Stimulated activated CD4-positive, alpha-beta T cell treated with anti-CD3 and anti-CD28 coated beads, Interleukin-2, amount 100 ng/mL, for 4 hours (primary cell): Measurements from ENCODE around the gene CLK3.

Source experiments
- DNase-seq: peaks from one replicate; pipeline ENCODE4 v3.0.0-alpha.2; 2020; ENCODE audit warnings: low read depth

The CLK3 gene

DNA sequence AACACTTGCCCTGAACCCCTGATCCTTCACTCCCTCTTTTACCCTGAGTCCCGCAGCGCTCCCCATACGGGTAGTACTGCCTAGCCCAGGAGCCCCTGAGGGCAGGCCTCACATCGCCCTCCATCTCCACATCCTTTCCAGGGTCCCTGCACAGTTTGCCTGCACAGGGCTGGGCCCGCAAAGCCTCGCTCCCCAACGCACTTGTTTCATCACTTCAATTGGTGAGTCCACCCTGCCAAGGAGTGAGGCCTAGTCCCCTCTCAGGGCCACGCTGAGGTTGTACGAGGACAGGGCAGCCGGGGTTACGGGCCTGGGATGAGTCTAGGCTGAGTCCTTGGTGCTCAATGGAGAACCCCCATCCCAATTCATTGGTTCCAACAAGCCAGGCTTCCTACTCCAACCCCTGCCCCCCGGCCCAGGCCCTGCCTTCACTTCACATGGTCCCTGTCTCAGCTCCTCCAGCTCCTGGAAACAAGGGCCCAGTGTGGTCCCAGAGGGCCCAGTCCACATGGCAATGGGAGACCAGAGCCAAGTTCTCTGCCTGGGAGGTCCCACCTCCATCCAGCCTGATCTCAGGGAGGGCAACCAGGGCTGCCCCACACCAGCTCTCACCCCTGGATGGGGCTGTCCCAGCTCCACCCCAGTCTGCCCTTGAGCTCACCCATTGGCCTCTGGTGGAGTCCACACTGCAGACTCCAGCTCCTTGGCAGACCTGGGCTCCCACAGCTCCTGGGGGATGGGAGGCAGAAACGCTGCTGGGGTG lies 12.4 kb upstream of the CLK3 start:
- DNase-seq = no peak

DNA sequence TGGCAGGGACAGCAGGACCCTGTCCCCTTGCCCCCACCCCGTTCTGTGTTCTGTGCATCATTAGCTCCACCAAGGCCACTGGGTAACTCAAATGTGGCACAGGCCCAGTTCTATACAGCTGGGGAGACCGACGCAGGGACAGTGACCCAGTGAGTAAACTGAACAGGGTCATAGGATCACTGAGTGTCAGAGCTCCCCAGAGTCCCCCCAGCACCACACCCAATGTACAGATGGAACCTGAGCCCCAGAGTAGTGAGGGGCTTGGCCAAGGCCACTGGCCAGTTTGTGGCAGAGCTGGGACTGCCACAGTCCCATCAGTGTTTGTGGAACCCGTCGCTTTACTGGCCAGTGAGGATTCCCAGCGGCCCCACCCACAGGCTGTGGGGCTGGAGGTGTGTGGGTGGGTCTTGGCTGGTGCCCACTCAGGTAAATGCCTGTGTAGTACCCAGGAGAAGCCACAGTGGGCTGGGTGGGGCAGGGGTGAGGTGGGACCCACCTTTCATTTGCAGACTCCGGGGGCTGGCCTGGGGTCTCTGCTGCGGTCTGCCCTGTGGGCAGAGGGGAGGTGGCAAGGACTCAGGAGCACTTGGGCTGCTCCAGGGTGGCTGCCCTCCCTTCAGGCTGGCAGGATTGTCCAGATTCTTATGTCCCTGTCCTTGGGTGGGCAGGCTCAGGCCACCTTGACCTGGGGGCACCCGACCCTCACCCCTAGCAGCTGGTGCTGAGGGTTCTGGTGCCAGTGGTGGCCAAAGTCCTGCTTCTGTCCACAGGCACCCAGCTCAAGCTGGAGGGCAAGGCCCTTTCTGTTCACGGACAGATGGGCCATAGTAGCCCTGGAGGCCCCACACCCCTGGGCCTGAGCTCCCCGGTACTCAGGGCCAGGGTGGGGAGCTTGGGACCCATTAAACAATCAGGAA lies 11.6 kb upstream of the CLK3 start:
- DNase-seq = no peak

DNA sequence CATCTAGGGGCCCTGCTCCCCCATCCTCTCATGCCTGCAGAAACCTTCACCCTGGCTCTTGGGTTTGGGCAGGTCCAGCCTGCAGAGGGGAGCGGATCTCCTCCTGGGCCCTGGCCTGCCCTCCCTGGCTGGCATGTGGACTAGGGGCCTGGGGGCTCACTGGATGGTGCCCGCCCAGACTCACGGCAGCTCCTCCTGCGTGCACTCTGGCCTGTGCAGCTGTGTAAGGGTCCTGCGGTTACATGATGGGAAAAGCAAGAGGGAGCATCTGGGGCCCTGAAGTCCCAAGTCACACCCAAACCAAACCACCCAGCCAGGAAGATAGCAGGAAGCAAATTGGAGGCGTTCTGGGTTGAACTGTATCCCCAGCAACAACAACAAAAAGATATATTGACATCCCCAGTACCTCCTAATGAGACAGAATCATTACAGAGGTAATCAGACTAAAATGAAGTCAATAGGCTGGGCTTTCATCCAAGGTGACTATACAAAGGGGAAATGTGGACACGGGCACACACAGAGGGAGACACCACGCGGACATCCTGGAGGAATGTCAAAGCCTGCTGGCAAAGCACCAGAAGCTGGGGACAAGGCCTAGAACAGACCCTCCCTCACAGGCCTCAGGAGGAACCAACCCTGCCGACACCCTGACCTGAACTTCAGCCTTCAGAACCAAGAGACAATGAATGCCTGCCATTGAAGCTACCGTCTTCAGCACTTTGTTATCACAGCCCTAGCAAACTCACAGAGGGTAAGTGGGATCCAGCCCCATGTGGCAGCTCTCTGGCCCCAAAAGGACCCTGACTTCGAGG lies 10.4 kb upstream of the CLK3 start:
- no peak for DNase-seq

DNA sequence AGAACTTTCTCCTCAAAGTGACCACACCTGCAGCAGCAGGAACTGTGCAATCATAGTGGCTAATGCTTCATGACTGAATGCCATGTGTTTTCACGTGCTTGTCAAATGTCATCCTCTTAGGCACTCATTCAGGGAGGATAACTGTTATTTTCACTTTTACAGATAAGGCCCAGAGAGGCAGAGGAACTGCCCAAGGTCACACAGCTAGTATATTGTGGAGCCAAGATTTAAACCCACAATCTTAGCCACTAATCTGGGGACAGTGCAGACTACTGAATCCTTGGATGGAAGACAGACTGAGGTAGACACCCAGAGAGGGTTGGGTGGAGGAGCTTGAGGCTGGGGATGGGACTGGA lies 9.9 kb upstream of the CLK3 start:
- no peak for DNase-seq

DNA sequence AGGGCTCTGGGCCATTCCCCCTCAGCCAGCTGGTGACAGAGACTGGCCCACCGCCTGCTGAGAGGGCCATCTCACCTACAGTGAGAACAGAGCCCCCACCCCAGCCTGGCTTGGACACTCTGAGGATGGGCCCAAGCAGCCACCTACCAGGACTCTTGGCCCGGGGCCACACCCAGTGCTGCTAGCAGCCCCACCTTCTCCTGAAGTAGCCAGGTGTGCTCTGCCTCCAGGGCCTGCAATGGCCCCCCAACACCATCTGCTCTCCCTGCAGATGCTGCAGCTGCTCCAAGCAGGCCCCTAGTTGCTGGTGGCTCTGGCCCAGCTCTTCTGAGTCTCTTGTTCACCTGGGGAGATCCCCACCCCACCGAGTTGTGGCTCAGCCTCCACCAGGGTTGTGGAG lies 6.8 kb upstream of the CLK3 start:
- no peak for DNase-seq

DNA sequence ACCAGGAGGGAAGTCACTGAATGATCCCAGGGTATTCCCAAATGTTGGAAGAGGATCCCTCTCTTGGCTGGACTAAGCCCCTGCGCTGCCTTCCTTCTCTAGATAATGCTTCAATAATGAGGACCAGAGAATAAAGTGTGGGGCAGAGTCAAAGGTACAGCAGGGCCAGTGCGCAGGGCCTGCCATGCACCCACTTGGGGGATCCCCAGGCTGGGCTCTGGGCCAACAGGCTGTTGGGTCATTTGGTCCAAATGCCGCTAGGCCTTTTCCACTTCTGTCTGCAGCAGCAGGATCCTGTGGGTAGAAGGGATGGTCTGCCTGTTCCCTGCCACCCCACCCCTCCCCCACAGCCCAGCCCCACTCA lies 5.7 kb upstream of the CLK3 start:
- DNase-seq = no peak

DNA sequence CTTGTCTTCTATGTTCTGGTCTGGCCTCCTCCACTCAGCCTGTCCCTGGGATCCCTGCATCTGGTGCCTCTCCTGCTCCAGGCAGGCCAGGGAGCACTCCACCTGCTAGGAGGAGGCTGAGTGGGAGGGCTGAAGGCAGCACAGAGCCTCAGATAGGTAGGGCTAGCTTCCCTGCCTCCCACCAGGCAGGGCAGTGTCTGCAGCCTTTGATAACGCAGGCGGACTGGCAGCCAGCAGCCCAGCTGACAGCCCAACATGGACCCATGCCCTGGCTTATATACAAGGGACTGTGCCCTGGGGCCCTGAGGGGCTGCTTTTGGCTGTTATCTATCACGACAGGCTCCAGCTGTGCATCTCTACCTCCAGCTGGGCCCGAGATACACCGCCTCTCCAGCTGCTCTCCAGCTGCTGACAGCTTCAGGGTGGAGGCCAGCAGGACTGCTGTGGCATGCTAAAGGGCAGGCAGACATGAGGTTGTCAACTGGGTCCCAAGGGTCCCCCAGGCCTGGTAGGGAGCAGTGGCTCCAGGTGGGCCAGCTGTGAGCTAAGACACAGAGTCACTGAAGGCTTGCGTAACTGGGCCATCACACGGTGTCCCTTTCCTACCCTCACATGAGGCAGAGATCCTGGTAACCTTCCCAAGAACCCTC lies 5.2 kb upstream of the CLK3 start:
- no peak for DNase-seq

DNA sequence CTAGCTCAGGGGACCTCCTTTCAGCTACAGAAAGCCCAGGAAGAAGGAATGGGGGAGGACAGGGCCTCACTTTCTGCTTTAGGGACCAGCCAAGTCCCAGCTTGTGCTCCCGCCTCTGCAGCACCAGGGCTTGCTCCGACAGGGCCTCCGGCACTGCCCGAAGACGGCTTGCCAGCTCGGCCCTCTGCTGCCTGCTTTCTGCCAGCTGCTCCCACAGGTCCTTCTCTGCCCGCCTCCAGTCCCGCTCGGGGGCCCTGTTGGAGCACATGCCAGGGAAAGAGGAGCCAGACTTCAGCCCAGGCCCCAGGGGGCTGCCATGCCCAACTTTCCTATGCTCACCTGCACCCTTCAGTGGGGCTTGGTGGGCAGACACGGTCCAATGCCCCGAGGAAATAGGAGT lies 4.3 kb upstream of the CLK3 start:
- DNase-seq = no peak

DNA sequence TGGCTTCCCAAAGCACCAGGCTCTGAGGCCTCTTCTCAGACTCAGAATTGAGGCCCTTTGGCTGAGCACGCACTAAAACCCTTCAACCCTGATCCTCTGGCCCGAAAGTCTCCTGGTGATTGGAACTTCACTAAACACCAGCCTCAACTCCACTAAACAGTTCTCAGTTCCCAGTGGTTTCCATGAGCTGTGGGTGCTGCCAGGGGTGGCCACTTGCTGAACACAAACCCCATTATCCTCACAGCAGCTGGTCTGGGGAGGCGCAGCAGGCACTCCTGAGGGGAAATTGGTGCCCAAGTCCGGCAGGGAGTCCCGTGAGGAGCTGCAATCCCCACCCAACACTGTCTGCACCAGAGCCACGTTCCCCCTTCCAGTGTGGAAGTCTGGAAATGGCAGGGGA lies 3.8 kb upstream of the CLK3 start:
- no peak for DNase-seq

DNA sequence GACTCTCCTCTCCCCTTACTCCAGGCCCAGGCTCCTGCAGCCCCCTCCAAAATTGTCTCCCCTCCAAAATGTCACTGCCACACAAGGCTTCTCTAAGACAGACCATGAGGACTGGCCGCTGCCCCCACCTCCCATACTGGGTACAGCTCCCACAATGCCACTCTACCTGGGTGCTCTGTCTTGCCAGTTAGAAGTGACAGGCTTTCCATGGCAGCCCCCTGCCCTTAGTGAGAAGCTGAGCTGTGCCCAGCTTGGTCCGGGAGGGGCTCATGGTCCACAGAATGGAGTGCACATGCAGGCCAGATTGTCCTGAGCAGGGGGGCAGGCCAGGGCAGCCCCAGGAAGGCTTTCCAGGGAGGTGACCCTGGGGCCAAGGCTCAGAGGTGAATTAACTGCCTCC lies 3.0 kb upstream of the CLK3 start:
- DNase-seq = no peak

DNA sequence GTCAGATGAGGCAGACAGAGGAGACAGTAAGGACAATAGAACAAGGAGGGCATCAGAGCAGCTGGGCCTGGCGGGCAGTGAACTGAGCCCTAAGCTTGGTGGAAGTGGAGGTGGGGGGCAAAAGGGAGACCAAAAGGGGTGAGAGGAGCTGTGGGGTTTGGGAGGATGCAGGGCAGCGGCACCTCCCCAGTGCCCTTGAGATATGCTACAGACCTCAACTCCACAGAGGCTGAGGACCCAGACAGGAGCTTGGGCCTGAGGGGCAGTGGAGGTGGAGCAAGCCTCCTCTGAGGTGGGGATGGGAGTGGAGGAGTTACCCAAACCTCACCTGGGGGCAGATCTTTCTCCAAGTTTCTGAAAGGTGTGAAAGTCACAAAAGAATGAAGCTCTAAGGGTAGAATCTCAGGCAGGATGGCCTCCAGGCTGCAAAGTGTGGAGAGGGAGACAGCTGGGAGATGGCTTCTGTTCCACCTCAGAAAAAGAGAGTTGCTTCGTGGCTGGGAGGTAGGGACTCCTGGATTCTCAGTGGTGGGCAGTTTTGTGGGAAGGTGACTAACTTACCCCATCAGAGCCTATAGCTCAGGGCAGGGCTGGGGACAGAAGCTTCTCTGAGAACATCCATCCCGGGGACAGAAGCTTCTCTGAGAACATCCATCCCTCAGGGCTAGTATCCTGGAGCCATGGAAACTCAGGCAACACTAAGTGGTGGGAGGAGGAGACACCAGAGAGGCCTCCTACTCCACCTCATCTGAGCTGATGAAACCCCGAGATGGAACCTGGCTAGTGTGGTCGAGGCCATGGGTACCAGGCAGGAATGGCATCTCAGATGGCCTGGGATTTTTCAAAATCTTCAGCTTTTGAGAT lies 2.3 kb upstream of the CLK3 start:
- DNase-seq = no peak

DNA sequence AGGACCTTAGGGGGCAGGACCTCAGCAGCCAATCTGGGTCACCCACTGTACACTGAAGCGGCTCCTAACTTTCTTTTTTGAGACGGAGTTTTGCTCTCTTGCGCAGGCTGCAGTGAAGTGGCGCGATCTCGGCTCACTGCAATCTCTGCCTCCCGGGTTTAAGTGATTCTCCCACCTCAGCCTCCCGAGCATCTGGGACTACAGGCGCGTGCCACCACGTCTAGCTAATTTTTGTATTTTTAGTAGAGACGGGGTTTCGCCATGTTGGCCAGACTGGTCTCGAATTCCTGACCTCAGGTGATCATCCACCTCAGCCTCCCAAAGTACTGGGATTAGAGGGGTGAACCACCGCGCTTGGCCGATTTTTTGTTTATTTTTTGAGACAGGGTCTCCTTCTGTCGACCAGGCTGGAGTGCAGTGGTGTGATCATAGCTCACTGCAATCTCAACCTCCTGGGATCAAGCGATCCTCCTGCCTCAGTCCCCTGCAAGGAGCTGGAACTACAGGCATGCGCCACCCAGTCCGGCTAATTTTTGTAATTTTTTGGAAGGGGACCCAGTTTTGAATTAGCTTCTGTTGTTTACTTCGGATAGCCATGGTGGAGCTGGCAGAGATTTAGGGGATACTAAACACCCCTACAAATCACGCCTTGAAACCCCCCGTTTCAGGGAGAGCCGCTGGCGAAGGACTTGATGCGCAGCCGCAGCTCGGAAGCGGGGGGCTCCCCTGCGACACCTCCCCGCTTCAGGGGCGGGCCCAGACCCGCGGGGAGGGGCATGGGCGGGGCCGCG lies 1.5 kb upstream of the CLK3 start:
- DNase-seq = no peak

DNA sequence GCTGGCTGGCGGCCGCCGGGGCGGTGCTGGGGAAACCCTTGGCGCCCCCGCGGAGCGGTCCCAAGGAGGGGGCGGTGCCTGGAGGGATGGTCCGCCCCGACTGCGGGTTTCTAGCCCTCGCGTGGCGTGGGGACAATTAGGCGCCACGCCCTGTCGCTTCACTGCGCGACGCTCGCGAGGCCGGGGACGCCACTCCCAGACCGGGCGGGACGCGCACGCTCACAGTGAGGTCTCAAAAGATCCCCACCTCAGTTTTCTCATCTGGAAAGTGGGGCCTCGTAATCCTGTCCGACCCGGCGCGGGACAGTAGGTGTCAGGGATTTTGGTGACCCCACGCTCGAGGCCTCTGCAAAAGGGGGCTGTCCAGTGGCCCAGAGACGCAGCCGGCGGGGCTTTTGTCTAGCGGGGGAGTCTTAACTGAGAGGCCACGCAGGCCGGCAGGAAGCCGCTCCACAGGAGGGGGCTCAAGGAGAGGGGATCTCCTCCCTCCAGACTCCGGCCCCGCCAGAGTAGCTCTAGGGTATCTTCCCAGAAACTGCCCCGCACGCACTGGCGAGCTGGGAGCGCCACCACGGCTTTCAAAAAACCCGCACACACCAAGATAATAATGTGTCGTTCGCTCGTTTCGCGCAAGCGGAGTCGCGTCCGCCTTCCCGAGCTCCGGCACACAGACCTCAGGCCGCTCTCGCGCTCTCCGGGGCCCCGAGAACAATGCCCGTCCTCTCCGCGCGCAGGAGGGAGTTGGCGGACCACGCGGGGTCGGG lies 710 bp upstream of the CLK3 start:
- DNase-seq = peak; percentile 84

DNA sequence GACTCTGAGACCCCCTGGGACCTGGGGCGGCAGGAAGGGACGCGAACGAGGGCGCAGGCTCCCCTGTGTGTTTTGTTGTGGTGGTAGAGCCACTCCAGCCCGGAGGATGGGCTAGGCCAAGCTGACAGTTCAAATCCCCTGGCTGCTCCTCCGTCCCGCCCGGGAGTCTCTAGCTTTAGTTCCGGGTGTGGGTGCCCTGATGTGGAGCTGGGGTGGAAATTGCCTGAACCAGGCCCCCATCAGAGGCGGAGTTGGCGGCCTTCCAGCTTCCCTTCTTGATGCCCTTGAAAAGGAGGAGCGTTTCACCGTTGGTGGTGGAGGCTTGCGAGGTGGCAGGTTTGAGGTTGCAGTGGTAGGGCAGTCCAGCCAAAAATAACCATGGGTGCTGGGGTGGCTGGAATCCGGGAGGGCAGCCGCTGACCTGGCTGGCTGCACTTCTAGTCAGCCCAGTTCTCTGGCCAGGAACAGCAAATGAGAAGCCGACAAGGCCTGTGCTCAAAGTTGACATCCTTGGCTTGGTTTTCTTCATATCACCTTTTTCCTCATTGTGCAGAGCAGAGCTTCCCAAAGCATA lies 817 bp downstream of the CLK3 start:
- peak; percentile 53 for DNase-seq

DNA sequence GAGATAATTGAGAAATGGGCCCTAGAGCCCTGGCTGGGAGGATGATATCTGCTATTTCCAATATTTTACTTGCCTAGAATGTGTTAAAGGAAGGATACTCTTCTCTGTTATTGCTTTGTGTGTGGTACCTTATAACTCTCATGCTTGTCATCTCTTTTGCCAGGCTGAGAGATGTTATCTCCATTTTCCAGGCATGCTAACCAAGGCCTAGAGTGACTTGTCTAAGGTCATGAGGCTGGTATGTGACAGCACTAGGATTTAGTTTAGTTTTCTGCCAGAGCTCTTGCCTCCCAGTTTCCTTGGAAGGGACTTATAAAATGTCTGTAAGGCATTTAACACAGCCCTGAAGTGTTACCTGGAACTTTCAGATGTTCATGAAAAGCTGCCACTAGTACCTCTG lies 1.4 kb downstream of the CLK3 start:
- no peak for DNase-seq

DNA sequence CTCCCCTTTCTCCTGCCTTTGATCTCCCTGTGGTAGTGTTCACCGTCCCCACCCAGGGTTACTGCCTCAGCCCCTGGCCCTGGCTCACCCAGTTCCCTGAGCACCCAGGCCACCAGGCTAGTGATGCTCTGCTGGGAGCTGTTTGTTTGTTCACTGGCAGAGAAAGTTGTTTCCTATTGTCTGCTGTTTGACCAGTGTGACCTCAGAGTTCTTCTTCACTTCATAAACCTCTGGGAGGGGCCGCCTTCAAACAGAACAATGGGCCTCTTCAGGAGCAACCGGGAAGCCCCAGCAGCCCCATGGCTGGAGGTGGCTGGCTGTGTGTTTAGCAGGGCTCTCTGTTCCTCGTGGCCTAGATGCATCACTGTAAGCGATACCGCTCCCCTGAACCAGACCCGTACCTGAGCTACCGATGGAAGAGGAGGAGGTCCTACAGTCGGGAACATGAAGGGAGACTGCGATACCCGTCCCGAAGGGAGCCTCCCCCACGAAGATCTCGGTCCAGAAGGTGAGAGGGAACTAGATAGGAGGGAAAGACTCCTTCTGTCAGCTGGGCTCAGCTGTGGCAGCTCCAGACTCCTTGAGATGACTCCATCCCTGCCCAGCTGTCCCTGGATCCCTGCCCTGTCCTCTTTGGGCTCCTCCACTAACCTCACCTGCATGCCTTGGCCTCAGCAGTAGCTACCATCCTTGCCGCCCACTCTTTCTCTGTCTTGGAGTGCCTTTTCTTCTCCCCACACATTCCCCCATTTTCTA lies 3.4 kb downstream of the CLK3 start:
- no peak for DNase-seq

DNA sequence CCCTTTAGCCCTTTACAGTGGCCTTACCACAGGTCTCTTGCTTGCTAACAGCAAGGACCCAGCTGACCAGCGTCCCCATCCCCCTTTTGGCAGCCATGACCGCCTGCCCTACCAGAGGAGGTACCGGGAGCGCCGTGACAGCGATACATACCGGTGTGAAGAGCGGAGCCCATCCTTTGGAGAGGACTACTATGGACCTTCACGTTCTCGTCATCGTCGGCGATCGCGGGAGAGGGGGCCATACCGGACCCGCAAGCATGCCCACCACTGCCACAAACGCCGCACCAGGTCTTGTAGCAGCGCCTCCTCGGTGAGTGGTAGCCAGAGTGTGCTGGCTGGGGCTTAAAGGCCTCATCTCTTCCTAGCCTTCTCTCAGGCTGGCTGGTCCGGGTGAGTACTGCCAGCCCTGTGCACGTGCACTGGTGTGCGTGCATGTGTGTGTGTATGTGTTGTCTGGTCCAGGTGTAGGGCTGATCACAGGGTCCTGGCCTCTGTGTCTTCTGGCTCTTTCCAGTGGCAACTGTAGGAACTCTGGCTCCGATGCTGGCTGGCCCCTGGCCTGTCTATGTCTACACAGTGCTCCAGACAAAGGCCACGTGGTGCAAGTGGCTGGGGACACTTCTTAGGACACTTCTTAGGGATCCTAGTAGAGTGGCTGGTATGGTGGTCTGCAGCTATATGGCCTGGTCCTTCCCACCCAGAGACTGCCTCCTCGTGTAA lies 4.4 kb downstream of the CLK3 start:
- no peak for DNase-seq
